ENCODE results near the gene UBE2D1.

The UBE2D1 gene

DNA sequence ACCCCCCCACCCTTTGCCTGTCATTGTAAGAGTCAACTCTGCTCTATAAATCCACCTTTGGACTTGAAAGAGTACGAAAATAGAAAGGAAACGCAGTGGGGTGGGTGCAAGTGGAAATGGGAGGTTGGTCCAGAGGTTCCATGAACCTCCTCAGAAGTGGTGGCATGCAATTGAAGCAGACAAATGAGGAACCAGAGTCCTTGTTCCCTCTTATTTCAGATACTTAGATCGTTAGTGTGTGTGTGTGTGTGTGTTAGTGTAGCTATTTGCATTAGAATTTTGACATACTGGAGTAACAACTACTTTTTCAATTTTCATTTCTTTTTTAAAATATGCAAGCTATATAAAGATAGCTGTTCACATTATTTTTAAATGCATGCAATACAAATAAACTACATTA, 32.3 kb downstream of the UBE2D1 start:
- Histone ChIP-seq H3K27me3 (no peaks in the 10 kb centered on the region), H3K9me3 (no peaks in the 10 kb centered on the region), H3K4me1 (no peaks in the 10 kb centered on the region), H3K36me3 (peaks cover 0 to 4% (median 0%) of the 10 kb centered on the region in 3 donors), H3K27ac (no peak overlapping the region), H3K4me3 (no peak overlapping the region)
- TF ChIP-seq, protein P1, sequence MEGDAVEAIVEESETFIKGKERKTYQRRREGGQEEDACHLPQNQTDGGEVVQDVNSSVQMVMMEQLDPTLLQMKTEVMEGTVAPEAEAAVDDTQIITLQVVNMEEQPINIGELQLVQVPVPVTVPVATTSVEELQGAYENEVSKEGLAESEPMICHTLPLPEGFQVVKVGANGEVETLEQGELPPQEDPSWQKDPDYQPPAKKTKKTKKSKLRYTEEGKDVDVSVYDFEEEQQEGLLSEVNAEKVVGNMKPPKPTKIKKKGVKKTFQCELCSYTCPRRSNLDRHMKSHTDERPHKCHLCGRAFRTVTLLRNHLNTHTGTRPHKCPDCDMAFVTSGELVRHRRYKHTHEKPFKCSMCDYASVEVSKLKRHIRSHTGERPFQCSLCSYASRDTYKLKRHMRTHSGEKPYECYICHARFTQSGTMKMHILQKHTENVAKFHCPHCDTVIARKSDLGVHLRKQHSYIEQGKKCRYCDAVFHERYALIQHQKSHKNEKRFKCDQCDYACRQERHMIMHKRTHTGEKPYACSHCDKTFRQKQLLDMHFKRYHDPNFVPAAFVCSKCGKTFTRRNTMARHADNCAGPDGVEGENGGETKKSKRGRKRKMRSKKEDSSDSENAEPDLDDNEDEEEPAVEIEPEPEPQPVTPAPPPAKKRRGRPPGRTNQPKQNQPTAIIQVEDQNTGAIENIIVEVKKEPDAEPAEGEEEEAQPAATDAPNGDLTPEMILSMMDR (IDR thresholded peaks at IDR 0.05), result no peak
- no peak for DNase-seq
- intact Hi-C loops (cut with DNase I; ENCODE audit: low total_unique reads), result no loop called here

DNA sequence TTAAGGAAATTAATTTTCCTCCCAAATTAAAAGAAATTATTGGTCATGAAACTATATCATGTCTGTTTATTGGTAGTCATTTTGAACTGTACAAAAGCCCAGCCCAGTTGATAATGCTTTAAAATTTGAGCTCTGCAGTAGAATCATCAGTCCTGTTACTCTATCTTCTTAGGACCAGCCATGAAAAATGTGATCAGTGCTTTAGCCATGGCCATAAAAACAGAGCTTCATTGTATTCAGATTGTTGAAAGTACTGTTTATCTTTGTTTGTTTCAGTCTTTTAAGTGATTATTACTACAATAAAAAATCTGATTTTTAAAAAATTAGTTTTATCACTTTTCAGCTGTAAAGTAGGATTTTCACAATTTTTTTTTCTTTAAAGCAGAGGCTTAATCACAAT, 36.7 kb downstream of the UBE2D1 start:
- no peaks in the 10 kb centered on the region for H3K9me3 ChIP-seq
- H3K4me1 ChIP-seq, result no peaks in the 10 kb centered on the region
- TF ChIP-seq, protein P1 (IDR thresholded peaks at IDR 0.05), result no peak
- no peak overlapping the region for H3K27ac ChIP-seq
- DNase-seq, result no peak
- no peaks in the 10 kb centered on the region for H3K36me3 ChIP-seq
- no peak overlapping the region for H3K4me3 ChIP-seq
- H3K27me3 ChIP-seq, result no peaks in the 10 kb centered on the region
- intact Hi-C loops (cut with DNase I; ENCODE audit: low total_unique reads), result no loop called here

DNA sequence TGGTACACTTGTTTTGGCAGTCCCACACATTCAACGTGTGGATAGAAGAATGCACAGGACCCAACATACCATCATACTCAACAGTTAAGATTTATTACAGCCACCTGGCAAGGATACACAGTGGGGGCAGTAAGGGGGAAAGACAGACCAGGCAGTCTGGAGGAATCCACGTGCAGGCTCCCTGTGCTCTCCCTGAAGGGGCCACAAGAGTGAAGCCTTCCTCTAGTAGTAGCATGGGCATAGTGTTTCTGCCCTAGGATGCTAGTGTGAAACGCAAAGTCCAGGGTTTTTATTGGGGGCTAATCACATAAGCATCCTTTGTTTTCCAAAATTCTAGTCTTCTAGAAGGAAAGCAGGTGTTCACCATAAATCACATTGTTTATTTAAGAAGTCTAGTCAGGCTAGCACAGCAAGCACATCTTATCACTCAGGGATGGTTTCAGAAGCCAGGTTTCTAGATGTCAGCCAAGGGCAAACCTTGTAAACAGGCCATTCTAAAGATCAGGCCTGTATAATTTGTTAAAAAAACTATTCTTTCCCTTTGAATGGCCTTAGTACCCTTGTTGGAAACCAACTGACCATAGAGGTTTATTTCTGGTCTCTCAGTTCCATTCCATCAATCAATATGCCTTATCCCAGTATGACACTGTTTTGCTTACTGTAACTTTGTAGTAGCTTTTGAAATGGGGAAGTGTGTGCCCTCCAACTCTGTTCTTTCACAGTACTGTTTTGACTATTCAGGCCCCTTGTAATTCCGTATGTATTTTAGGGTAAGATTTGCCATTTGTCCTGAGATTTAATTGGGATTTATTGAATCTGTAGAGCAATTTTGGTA, 38.0 kb downstream of the UBE2D1 start:
- TF ChIP-seq, protein P1 (IDR thresholded peaks at IDR 0.05), result no peak
- intact Hi-C loops (cut with DNase I; ENCODE audit: low total_unique reads), result no loop called here
- H3K4me3 ChIP-seq, result no peak overlapping the region
- H3K4me1 ChIP-seq, result no peaks in the 10 kb centered on the region
- no peak overlapping the region for H3K27ac ChIP-seq
- H3K27me3 ChIP-seq, result no peaks in the 10 kb centered on the region
- no peak for DNase-seq
- no peaks in the 10 kb centered on the region for H3K9me3 ChIP-seq
- no peaks in the 10 kb centered on the region for H3K36me3 ChIP-seq

DNA sequence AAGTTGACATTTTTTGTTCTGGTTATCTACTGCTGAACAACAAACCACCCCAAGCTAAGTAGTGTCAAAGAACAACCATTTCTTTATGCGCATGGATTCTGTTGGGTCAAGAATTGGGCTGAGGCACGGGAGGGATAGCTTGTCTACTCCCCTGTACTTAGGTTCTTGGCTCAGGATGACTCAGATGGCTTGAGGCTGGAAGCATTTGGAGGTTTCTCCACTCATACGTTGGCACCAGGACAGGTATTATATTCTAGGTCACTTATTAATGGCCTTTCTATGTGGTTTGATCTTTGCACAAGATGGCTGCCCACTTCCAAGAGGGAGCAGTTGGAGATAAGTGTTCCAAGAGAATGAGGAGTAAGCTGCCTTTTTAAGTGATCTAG, 38.6 kb downstream of the UBE2D1 start:
- no peaks in the 10 kb centered on the region for H3K4me1 ChIP-seq
- no peak overlapping the region for H3K27ac ChIP-seq
- intact Hi-C loops (cut with DNase I; ENCODE audit: low total_unique reads), result no loop called here
- no peaks in the 10 kb centered on the region for H3K9me3 ChIP-seq
- no peaks in the 10 kb centered on the region for H3K36me3 ChIP-seq
- DNase-seq, result no peak
- no peaks in the 10 kb centered on the region for H3K27me3 ChIP-seq
- TF ChIP-seq, protein P1 (IDR thresholded peaks at IDR 0.05), result no peak
- no peak overlapping the region for H3K4me3 ChIP-seq

DNA sequence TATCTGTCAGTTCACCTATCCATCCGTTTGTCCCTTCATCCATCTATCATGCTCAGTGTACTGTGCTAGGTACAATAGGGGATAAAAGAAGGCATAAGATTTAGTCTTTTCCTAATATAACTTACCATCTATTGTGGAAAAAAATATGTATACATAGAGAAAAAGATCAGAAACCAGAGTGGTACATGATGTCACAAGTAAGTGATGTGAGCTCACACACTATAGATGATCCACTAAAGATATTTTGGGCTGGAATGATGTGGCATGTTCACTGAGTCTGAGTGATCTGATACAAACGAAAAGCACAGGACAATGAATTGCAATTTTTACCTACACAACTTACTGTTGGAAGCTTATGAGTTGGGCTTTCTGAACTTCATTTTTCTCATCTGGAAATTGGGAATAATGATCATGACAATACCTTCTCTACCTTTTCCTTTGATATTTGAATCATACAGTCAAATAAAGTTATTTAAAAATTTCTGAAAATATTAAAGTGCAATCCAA, 47.7 kb downstream of the UBE2D1 start:
- H3K36me3 ChIP-seq, result peaks cover 0 to 8% (median 0%) of the 10 kb centered on the region in 3 donors
- no peak for DNase-seq
- H3K9me3 ChIP-seq, result no peaks in the 10 kb centered on the region
- H3K27ac ChIP-seq, result no peak overlapping the region
- intact Hi-C loops (cut with DNase I; ENCODE audit: low total_unique reads), result loop anchor here (5.0 kb wide), 2 partner anchors 45 to 195 kb away; partner anchors contain the start of gene UBE2D1
- peaks cover 0 to 25% (median 17%) of the 10 kb centered on the region in 4 donors for H3K4me1 ChIP-seq
- no peaks in the 10 kb centered on the region for H3K27me3 ChIP-seq
- H3K4me3 ChIP-seq, result no peak overlapping the region
- TF ChIP-seq, protein P1 (IDR thresholded peaks at IDR 0.05), result no peak

Measured in tibial artery (tissue), 4 donors.